ENCODE results near the gene CCL4L2. TPM values are rescaled to one million over a fixed set of nuclear protein-coding genes. Genes with fewer than 3 reads are reported as not detected.
"Not testable (repeated sequence)": the region's sequence is repeated elsewhere in the genome, so short reads cannot be mapped to it uniquely, and the experiment has no call there.

CCL4L2 gene
- total and polyA plus RNA-seq, 2 donors from 2014 or later: 1.6 to 3.4 TPM

DNA sequence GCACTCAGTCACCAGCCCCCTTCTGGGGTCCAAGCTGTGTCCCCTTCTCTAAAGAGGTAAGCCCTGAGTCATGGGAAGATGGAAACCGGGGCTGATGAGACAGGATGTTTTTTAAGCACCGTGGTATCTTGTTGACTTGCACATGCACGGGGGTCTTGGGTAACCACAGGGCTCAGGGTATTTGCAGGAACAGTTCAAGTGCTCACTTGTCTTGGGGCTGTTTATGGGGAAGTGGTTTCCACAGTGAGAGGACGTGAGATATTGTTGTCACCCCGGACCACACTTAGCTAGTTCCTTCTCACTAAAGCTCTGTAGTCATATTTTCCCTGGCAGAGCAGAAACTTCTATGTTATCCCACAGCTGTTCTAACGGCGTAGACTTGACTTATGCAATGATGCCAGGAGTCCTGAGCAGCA lies 22.0 kb upstream of the CCL4L2 start:
- DNase-seq (no peak), FAIRE-seq (no peak)
- no peak overlapping the region for H3K9ac ChIP-seq (ENCODE audit: low read length in 3 of 3)
- no peaks in the 10 kb centered on the region for H3K9me3 ChIP-seq (ENCODE audit: control insufficient read depth in 2 of 3, insufficient read depth in 1 of 3, low read length in 3 of 3)
- no peak for TF ChIP-seq CTCF (IDR thresholded peaks at IDR 0.05; ENCODE audit: borderline replicate concordance, extremely low read depth, insufficient read depth)
- peaks cover 12% of the 10 kb centered on the region for H3K27me3 ChIP-seq (ENCODE audit: control insufficient read depth, insufficient read depth, low read length)
- H3K4me3 ChIP-seq (ENCODE audit: low read length in 3 of 3): no peak overlapping the region
- intact Hi-C loops (cut with DNase I): no loop called here
- no peaks in the 10 kb centered on the region for H3K36me3 ChIP-seq (ENCODE audit: control insufficient read depth in 2 of 3, insufficient read depth in 3 of 3, low read length in 3 of 3)
- no peaks in the 10 kb centered on the region for H3K4me1 ChIP-seq (ENCODE audit: control insufficient read depth in 2 of 3, insufficient read depth in 2 of 3, low read depth in 1 of 3, low read length in 3 of 3)
- no peak overlapping the region for H3K27ac ChIP-seq (ENCODE audit: low read depth in 2 of 2, low read length in 2 of 2)

- H3K4me1 ChIP-seq (ENCODE audit: control insufficient read depth in 2 of 3, insufficient read depth in 2 of 3, low read depth in 1 of 3, low read length in 3 of 3); H3K4me3 ChIP-seq (ENCODE audit: low read length in 3 of 3); H3K9ac ChIP-seq (ENCODE audit: low read length in 3 of 3); H3K9me3 ChIP-seq (ENCODE audit: control insufficient read depth in 2 of 3, insufficient read depth in 1 of 3, low read length in 3 of 3); FAIRE-seq; H3K36me3 ChIP-seq (ENCODE audit: control insufficient read depth in 2 of 3, insufficient read depth in 3 of 3, low read length in 3 of 3); H3K27ac ChIP-seq (ENCODE audit: low read depth in 2 of 2, low read length in 2 of 2); DNase-seq; intact Hi-C loops (cut with DNase I): not testable (repeated sequence)
- H3K27me3 ChIP-seq (ENCODE audit: control insufficient read depth, insufficient read depth, low read length): peaks cover 14% of the 10 kb centered on the region
Observed at GRCh38 chr17:36189993-36190392, 20.9 kb upstream of the CCL4L2 start.

DNA sequence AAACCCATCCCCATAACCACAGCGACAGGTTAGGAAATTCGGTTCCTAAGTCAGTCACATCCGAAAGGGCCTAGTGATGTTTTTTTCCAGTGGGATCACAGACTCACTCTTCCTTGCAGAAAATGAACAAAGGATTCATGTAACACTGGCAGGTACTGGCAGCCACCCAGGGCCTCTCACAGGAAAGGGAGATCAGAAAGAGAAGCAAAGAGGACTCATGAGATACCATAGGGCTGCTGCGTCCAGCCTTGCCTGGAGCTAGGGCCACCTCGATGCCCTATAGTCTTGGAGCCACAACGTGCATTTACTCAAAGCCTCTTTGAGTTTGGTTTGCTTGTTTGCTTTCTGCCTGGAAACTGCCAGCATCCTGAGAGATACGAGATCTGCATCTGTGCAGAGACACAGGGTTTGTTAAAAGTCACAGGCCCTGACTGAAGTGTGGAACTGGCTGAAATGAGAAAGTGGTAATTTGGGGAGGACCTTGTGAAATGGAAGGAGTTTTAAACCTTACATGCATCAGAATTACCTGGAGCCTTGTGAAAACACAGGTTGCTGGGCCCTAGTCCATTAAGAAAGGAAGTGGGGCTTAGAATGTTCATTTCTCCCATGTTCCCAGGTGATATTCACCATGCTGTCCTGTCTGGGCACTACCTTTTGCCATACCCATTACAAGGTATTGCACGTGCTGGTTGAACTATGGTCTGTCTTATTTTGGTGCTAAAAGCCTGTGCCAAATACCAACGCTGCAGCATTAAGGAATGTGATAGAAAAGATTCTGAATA lies 20.1 kb upstream of the CCL4L2 start:
- FAIRE-seq; DNase-seq; H3K36me3 ChIP-seq (ENCODE audit: control insufficient read depth in 2 of 3, insufficient read depth in 3 of 3, low read length in 3 of 3); H3K27ac ChIP-seq (ENCODE audit: low read depth in 2 of 2, low read length in 2 of 2); H3K9me3 ChIP-seq (ENCODE audit: control insufficient read depth in 2 of 3, insufficient read depth in 1 of 3, low read length in 3 of 3); H3K4me3 ChIP-seq (ENCODE audit: low read length in 3 of 3); H3K9ac ChIP-seq (ENCODE audit: low read length in 3 of 3); intact Hi-C loops (cut with DNase I); H3K4me1 ChIP-seq (ENCODE audit: control insufficient read depth in 2 of 3, insufficient read depth in 2 of 3, low read depth in 1 of 3, low read length in 3 of 3): not testable (repeated sequence)
- peaks cover 12% of the 10 kb centered on the region for H3K27me3 ChIP-seq (ENCODE audit: control insufficient read depth, insufficient read depth, low read length)

GRCh38 chr17:36193216-36193775 lies 17.6 kb upstream of the CCL4L2 start:
- H3K4me3 ChIP-seq (ENCODE audit: low read length in 3 of 3): no peak overlapping the region
- H3K27ac ChIP-seq (ENCODE audit: low read depth in 2 of 2, low read length in 2 of 2): no peak overlapping the region
- no peaks in the 10 kb centered on the region for H3K4me1 ChIP-seq (ENCODE audit: control insufficient read depth in 2 of 3, insufficient read depth in 2 of 3, low read depth in 1 of 3, low read length in 3 of 3)
- TF ChIP-seq CTCF (IDR thresholded peaks at IDR 0.05; ENCODE audit: borderline replicate concordance, extremely low read depth, insufficient read depth): no peak
- H3K9ac ChIP-seq (ENCODE audit: low read length in 3 of 3): no peak overlapping the region
- no peaks in the 10 kb centered on the region for H3K36me3 ChIP-seq (ENCODE audit: control insufficient read depth in 2 of 3, insufficient read depth in 3 of 3, low read length in 3 of 3)
- DNase-seq (no peak), FAIRE-seq (no peak)
- H3K27me3 ChIP-seq (ENCODE audit: control insufficient read depth, insufficient read depth, low read length): peaks cover 12% of the 10 kb centered on the region
- H3K9me3 ChIP-seq (ENCODE audit: control insufficient read depth in 2 of 3, insufficient read depth in 1 of 3, low read length in 3 of 3): no peaks in the 10 kb centered on the region
- intact Hi-C loops (cut with DNase I): no loop called here

GRCh38 chr17:36194147-36194831 lies 16.6 kb upstream of the CCL4L2 start:
- H3K9ac ChIP-seq (ENCODE audit: low read length in 3 of 3); H3K36me3 ChIP-seq (ENCODE audit: control insufficient read depth in 2 of 3, insufficient read depth in 3 of 3, low read length in 3 of 3); FAIRE-seq; intact Hi-C loops (cut with DNase I); DNase-seq; H3K9me3 ChIP-seq (ENCODE audit: control insufficient read depth in 2 of 3, insufficient read depth in 1 of 3, low read length in 3 of 3); H3K27ac ChIP-seq (ENCODE audit: low read depth in 2 of 2, low read length in 2 of 2); H3K4me3 ChIP-seq (ENCODE audit: low read length in 3 of 3); H3K4me1 ChIP-seq (ENCODE audit: control insufficient read depth in 2 of 3, insufficient read depth in 2 of 3, low read depth in 1 of 3, low read length in 3 of 3): not testable (repeated sequence)
- H3K27me3 ChIP-seq (ENCODE audit: control insufficient read depth, insufficient read depth, low read length): peaks cover 12% of the 10 kb centered on the region

DNA sequence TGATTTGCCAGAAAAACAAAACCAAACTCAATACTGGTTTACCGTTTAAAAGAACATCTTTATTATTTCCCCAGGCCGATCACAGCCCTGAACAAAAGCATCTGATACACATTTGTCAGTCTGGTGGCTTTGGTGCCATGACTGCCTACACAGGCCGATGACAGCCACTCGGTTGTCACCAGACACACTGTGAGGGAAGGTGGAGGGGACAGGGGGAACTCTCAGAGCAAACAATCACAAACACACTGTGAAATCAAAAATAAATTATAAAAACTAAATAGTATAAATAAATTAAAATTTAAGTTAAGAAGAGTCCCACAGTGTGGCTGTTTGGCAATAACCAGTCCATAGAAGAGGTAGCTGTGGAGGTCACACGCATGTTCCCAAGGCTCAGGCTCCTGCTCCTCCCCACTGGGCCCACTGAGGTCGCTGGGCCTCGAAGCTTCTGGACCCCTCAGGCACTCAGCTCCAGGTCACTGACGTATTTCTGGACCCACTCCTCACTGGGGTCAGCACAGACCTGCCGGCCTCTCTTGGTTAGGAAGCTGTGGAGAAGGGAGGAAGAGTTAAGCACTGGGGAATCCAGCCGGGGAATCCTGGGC lies 15.9 kb upstream of the CCL4L2 start:
- H3K9me3 ChIP-seq (ENCODE audit: control insufficient read depth in 2 of 3, insufficient read depth in 1 of 3, low read length in 3 of 3); H3K9ac ChIP-seq (ENCODE audit: low read length in 3 of 3); H3K27ac ChIP-seq (ENCODE audit: low read depth in 2 of 2, low read length in 2 of 2); DNase-seq; H3K36me3 ChIP-seq (ENCODE audit: control insufficient read depth in 2 of 3, insufficient read depth in 3 of 3, low read length in 3 of 3); FAIRE-seq; intact Hi-C loops (cut with DNase I); H3K4me3 ChIP-seq (ENCODE audit: low read length in 3 of 3); H3K4me1 ChIP-seq (ENCODE audit: control insufficient read depth in 2 of 3, insufficient read depth in 2 of 3, low read depth in 1 of 3, low read length in 3 of 3): not testable (repeated sequence)
- H3K27me3 ChIP-seq (ENCODE audit: control insufficient read depth, insufficient read depth, low read length): peaks cover 14% of the 10 kb centered on the region
